Measurements from ENCODE around the gene AGR3.

DNA sequence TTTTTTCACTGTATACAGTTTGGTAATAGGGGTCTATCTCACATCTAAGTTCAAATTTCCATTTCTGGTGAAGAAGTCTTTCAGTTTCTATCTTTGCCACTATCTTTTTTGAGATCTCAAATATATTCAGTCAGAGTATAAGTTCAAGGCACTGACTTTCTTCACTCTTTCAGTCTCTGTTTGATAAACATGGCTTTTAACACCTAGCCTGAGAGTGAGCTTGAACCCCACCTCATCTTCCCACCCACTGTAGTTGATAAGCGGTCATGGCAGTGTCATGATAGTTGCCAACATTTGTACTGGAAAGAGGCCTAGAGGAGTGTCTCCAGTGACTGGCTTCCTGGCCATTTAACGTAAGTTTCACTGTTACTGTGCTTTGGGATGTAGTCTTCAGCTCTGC is 41.2 kb upstream of the AGR3 start:
- TF ChIP-seq POLR2A (IDR thresholded peaks at IDR 0.05; ENCODE audit: extremely low read depth, insufficient read length) = no peak
- TF ChIP-seq, protein P1, sequence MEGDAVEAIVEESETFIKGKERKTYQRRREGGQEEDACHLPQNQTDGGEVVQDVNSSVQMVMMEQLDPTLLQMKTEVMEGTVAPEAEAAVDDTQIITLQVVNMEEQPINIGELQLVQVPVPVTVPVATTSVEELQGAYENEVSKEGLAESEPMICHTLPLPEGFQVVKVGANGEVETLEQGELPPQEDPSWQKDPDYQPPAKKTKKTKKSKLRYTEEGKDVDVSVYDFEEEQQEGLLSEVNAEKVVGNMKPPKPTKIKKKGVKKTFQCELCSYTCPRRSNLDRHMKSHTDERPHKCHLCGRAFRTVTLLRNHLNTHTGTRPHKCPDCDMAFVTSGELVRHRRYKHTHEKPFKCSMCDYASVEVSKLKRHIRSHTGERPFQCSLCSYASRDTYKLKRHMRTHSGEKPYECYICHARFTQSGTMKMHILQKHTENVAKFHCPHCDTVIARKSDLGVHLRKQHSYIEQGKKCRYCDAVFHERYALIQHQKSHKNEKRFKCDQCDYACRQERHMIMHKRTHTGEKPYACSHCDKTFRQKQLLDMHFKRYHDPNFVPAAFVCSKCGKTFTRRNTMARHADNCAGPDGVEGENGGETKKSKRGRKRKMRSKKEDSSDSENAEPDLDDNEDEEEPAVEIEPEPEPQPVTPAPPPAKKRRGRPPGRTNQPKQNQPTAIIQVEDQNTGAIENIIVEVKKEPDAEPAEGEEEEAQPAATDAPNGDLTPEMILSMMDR (IDR thresholded peaks at IDR 0.05; ENCODE audit: low read depth, low read length) = no peak
- no peak for TF ChIP-seq MAX (IDR thresholded peaks at IDR 0.05; ENCODE audit: low read depth, low read length)
- TF ChIP-seq MYC (IDR thresholded peaks at IDR 0.05; ENCODE audit: low read depth, low read length) = no peak
